HG02840 (cell line): ENCODE results near the gene FGD5.

ENCODE experiments used
- ATAC-seq: cut with Tn5 transposase; IDR thresholded peaks from one replicate; pipeline ENCODE4 v1.9.1; 2021; ENCODE audit warnings: mild to moderate bottlenecking, moderate library complexity, moderate number of reproducible peaks; ENCODE audit not compliant: unreplicated experiment, low FRiP score

Gene FGD5

DNA sequence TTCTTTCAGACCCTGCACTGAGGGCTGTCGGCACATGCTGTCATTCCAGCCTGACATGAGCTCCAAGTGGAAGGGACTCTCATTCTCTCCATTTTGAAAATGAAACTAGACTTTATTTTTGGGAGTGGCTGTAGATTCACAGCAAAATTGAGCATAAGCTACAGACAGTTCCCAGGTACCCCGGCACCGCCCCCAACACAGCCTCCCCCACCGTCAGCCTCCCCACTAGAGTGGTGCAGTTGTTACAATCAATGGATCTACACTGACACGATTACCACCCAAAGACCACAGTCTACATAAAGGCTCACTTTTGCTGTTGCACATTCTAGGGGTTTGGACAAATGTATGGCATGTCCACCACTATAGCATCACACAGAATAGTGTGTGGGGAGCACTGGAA lies 29.5 kb upstream of the FGD5 start:
- ATAC-seq = no peak

DNA sequence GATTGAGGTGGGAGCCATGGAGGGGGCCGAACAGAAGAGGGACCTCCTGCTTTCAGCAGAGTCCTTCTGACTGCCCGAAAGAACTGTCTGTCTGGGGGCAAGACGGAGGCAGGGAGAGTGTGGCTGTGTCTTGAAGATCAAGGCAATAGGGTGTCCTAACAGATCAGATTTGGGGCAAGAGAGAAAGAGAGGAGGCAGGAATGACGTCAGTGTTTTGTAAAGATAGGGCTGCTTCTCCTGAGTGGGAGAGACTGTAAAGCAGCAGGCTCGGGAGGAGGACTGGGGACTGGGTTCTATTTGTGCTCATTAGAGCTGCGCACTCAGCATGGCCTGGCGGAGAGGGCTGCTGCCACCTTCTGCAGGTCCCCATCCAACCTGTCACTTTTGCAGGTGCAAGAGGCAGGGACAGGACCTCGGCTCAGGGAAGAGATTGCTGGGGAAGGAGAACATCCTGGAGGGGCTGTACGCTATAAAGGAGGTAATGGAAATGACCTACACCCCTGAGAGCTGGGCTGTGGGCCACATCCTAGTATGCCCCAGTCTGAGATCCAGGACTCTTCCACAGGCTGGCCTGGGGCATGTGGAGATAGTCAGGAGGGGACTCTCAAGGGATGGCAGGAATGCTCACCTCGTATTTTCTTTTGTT lies 29.0 kb upstream of the FGD5 start:
- ATAC-seq = no peak

DNA sequence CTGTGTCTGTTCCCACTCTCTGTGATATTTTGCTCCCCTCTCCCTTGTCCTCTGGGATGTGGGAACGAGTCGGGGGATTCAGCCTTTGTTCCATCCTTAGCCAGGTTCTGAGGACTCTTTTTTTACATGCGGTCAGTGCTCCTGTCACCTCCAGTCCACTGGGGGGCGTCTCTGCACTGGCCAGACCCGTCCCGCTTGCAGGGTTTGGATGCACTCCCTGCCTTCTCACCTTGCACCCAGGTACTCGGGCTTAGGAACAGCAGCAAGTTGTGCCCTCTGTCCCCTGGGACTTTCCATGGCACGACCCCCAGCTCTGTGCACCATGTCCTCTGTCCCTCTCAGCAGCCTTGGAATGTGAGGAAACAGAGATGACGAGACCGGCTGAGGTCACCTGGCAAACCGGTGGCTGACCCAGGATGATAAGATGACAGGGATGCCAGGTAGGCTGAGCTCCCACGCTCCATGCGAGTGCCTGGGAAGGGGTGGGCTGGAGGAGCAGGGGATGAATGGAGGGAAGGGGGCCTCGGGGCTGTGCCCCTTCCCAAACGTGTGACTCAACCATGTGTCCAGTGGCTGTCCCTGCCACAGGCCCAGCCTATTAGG lies 27.3 kb upstream of the FGD5 start:
- no peak for ATAC-seq

- ATAC-seq = no peak
Measured at GRCh38 chr3:14792691-14793121, 26.1 kb upstream of the FGD5 start.

DNA sequence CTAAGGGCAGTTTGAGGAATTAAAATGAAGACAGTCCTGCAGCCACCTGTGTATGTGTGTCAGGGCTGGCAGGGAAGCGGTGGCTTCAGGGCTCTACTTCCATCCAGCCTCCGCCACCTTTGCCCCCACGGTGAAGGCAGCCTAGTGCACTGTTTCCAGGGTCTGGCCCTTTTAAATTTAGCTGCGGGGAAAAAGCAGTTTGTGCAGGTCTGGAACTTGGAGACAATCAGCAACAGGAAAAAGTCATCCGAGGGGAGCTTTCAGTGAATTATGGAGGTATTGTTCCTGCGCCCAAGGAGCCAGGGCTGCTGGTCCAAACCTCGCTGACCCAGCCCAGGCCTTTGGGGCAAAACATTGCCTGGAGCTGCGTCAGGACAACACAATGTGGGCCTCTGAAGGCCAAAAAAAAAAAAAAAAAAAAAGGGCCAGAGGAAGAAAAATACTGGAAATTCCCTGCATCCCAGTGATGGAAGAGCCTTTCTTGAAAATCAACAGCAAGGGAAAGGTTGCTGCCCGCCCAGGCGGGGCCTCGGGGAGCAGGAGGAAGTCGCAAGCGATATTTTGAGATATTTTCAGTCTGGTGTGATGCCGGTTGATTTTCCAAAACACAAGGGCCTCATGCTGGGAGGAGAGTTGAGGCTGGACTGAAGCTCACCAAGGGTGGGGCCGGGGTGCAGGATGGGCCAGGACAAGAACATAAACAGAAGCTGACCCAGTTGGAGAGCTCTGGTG lies 25.5 kb upstream of the FGD5 start:
- ATAC-seq = no peak

DNA sequence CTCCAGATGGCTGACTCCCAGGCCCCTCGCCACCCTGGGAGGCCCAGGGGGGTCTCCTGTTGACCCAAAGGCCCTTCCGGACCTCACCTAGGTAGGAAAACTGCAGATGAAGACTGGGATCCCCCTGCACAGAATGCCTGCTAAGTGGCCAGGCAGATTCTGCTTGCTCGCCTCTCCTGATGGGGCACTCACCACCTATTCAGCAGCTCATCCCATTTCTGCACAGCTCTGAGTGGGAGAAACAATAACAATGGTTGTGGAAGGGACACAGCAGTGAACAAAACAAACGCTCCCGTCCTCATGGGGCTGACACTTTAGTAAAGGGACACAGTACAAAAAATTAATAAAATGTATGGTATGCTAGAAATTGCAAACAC lies 24.9 kb upstream of the FGD5 start:
- no peak for ATAC-seq

GRCh38 chr3:14794435-14794834 lies 24.3 kb upstream of the FGD5 start:
- ATAC-seq = no peak

- ATAC-seq = no peak
Measured at GRCh38 chr3:14795996-14796395, 22.8 kb upstream of the FGD5 start.

DNA sequence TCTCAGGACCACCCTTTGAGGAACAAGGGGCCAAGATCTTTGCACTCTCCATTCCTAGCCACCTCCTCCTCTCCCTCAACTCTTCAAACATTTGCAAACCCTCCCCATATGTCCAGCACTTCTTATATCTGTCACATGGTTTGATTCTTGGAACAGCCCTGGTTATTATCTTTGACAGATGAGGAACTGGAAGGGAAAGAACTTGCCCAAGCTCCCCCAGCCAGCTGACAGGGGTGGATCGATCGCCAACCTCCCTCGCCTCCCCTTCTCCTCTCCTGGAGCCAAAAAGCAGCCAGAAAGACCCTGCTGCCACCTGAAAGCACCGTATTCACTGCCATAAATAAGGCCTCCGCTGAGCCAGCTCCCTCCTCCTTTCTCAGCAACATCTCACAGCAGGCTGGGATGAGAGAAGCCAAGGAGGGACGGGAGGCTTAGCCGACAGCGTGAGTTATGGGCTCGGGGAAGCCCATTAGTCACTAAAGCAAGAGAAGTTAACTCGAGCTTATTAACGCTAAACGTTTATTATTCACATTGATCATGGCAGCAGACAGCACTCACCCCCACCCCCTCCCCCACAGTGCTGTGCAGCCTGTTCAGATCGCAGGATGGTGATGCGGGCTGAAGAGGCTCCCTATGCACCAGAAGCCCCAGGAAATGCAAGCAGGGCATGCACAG lies 22.2 kb upstream of the FGD5 start:
- ATAC-seq = no peak

GRCh38 chr3:14797731-14798130 lies 21.0 kb upstream of the FGD5 start:
- ATAC-seq = no peak

- no peak for ATAC-seq
Measured at GRCh38 chr3:14798231-14798630, 20.5 kb upstream of the FGD5 start.

DNA sequence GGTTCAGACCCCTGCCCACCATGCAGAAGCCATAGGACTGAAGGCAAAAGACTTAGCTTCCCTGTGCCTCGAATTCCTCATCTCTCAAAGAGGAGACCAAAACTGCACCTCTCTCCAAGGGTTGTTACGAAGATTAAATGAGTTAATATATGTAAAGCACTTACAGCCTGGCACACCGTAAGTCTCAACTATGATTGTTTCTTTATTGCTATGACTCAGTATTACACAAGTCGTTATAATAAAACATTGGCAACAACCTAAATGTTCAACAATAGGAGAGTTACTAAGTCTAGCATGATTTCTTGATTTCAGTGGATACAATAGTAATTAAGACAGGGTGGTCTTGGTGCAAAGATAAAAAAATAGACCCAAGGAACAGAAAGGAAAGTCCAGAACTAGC lies 19.6 kb upstream of the FGD5 start:
- no peak for ATAC-seq

DNA sequence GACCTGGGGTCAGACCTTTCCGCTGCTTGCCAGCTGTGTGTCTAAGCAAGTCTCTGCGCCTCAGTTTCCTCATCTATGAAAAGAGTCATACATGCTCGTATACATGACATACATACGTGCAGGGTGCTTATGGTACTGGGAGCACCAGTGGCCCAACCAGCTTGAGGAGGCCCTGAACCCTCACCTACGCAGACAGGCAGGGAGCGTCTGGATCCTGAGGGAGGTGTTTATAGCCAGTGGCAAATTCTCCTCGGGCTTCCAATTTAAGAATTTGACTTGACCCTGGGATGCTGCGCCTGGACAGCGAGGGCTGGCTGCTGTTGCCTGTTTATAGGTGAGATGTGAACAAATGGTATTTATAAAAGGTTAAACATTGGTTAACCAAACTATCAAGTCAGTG lies 17.7 kb upstream of the FGD5 start:
- ATAC-seq = no peak

DNA sequence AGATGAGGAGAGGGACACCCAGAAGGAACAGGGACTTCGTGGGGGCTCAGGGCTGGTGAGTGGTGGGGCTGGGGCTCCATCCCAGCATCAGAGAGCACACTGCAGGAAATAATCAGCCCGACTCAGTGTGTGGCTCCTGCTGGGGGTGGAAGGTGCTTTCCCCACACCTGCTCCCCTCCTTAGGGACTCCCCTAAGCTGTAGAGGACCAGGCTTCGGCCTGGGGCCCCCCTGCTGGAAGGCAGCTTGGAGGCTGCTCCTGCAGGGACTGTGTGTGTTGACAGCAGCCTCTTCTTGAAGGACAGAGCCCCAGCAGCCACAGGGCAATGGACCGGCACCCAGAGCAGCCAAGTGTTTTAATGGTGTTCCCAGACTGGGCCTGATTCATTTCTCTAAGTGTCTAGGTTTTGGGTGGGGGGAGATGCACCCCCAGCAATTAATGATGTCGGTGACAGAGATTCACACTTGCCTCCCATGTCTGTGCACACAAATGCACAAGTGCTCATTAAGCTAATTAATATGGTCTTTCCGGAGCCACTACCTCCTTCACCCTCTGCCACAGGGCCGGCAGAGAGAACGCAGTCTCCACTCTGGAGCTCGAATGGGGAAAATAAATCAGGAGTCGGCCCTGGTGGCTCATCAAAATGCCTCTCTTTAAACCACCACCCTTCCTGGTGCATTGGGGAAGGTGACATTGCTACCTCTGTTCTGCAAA lies 16.9 kb upstream of the FGD5 start:
- ATAC-seq = no peak

DNA sequence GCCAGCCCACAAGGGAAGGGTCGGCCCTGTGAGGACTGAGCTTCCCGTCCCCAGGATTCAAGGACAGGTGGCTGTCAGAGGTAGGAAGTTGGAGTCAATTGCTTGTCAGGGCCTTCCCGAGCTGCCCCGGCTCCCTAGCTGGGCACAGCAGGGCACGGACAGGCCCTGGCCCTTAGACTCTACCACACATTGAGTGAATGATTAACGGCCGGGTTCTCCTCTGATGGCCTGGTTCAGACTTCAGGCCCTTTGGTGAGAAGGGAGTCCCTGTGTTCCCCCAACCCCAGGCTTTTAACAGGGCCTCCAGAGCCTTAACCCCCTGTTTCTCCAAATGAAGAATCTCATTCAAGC lies 16.4 kb upstream of the FGD5 start:
- ATAC-seq = no peak

DNA sequence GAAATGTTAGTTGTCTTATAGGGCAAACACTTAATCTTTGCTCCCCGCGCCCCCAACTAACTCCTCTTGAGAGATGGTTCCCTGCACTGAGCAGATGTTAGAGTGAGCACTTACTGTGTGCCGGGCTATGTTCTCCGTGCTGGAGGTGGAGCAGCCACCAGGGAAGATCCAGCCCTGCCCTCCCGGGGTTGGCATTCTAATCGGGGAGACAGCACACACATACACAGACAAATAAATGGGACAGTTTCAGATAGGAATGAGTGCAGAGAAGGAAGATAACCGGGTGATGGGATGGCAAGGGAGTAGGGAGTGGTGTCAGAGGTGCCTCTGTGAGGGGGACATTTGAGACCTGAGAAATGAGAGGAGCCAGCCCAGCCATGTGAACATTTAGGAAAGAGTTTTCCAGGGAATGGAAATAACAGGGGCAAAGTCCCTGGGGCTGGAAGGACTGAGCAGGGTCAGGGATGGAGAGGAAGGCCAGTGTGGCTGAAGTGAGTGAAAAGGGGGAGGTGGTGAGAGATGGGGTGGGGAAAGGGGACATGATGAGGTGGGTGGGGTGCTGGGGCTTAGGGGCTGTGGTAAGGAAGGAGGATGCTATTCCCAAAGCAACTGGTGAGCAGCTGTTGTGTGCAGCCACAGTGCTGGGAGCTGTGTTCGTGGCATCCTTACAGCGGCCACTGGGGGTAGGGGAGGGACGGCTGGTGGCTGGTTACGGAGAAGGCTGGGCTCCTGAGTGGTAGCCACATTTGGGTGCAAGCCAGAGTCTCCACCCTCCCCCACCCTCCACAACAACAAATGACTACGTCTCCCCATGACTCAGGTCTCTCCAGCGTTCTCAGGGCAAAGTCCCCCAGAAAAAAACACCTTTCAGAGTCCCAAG lies 15.4 kb upstream of the FGD5 start:
- ATAC-seq = no peak

- ATAC-seq = no peak
Measured at GRCh38 chr3:14803981-14804834, 14.6 kb upstream of the FGD5 start.

DNA sequence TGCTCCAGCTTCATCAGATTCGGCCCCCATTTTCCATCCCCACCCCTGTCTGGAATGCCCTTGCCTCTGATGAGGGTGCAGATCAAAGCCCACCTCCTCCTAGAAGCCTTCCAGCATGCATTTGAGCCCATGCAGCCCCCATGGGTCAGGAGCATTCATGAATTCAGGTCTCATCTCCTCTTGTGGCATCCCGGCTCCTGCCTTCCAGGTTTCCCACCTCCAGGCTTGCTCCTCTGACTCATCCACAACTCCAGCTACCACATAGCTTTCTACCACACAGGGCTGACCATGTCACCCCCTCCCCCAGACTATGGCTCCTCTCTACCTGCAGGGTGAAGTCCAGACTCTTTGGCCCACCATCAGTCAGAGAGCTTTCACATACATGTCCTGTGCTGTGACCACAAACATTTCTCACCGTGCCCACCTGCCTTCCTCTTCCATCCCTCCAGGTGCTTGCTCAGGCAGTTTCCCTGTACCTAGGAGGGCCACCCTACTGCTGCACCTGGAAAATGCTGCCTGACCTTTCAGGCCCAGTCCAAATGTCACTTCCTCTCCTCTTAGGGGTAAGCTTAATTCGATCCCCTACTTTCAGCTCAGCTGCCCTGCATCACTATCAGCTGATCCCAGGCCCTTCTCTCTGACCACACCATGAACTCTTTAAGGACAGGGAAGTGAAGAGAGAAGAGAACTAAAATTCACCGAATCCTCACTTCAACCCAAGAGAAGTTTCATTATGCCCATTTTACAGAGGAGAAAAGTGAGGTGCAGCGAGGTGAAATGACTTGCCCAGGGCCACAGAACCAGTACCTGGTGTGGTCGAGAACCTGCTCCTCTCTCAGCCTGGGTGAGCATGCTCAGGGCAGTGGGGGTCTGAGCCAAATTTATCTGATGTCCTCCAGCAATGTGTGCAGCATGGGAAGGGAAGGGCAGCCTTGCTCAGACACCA lies 13.7 kb upstream of the FGD5 start:
- ATAC-seq = no peak
